ENCODE measurements around the gene ZNF488.

Gene ZNF488

DNA sequence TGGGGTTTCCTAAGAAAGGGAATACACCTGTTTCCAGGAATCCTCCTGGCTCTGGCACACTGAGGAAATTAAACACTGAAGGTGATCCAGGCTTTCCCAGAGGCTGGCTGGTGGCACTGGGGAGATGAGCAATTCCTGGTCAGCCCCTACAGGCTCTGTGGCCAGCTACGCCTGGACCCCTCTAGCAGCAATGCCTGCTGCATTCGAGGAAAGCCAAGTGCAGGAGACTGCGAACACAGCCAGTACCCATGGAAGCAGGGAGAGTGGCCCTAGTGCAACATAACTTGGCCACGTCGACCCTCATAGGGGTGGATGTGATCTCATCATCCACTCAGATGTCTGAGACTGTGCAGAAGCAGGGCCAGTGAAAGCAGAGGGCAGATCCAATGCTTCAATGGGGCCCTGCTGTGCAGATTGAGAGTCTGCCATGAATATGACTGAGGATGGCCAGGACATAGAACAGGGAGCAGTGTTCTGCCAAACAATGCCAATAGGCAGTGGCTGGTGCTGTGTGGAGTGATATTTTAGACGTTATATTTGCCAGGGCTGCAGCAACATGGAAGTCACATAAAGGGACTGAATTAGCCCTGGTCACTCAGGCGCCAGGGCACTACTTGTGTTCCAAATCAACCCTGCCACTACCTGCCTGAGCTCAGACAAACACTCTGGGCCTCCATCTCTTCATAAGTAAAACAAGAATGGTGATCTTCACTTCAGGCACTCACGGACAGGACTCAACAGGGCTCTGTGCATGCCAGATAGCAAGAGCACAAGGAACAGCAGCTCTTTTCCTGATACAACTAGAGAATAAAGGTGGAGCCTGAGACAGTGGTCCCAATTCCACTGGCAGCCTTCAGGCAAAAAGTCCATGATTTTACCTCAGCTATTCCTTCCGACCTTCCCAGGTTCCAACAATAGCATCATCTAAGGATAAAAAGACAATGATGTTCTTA lies 2.4 kb downstream of the ZNF488 start:
- no peak for DNase-seq

GRCh38 chr10:47381103-47381395 lies 3.0 kb downstream of the ZNF488 start:
- no peak for DNase-seq

- DNase-seq, result no peak
These were observed 3.6 kb downstream of the ZNF488 start for GRCh38 chr10:47380341-47381102.

DNA sequence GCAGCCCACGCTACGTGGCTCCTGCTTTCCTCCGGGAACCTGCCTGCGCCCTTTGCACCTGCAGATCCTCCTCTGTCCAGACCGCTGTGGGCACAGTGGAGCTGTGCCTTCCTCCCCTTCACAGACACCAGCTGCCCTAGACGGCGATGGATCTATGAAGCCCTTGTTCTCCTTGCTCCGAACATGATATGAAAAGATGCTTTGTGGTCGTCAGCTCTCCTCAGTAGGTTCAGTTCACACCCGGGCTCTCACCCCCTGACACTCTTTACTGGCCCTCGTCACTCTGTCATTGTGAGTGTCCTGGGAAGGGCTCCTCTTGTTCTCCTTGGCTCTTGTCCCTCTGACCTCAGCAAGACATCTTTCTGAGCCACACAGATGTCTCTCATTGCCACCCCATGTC lies 4.2 kb downstream of the ZNF488 start:
- DNase-seq, result no peak

DNA sequence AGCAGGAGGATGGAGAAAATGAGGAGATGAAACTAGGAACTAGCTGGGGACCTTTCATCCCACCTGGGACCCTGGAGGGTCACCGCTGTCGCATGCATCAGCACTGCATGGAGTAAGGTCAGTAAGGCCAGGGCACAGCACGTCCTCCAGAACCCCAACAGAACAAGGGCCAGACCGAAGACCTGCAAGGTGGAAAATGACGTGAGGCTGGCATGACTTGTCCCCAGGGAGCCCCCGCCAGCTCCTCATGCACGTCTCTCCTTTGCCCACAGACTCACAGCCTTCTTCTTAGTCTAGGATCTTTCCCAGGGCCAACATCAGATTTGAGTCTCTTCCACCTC lies 4.7 kb downstream of the ZNF488 start:
- DNase-seq, result no peak

DNA sequence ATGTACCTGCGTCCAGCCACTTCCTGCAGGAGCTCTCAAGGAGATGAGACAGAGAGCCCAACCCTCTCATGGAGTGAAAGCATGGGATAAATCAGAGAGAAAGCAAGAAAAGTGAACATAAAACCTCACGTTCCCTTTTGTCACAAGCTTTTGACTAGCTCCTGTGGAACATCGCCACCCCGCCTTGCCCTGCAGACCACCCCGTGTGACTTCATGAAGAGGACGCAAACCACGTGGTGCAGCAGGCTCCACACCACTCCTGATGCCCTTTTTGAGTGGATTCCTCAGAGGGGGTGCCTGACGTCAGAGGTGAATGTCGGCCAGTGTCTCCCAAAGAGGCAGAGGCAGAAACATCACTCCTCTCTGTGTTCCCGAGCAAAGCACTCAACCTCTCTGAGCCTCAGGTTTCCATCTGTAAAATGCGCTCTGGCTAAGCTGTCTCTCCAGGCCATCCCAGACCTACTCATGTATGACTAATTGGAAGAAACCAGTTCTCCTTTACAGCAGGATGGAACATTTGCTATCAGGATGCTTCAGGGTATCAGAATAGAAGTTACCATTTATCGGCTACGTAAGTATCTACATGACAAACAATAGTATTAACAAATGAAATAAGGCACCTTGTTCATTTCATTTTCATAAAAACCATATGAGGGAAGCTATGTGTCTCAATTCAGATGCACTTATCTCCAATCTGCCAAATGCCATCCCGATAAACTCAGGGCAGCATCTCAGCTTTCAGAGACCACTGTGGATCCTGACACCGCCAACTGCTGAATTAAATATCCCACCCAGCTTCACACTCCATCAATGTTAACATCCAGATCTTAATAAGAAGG lies 5.3 kb downstream of the ZNF488 start:
- no peak for DNase-seq

- no peak for DNase-seq
These were observed 5.9 kb downstream of the ZNF488 start for GRCh38 chr10:47378183-47378510.

GRCh38 chr10:47376522-47377220 lies 7.4 kb downstream of the ZNF488 start:
- DNase-seq, result no peak

- DNase-seq, result no peak
These were observed 9.2 kb downstream of the ZNF488 start for GRCh38 chr10:47374611-47375536.

DNA sequence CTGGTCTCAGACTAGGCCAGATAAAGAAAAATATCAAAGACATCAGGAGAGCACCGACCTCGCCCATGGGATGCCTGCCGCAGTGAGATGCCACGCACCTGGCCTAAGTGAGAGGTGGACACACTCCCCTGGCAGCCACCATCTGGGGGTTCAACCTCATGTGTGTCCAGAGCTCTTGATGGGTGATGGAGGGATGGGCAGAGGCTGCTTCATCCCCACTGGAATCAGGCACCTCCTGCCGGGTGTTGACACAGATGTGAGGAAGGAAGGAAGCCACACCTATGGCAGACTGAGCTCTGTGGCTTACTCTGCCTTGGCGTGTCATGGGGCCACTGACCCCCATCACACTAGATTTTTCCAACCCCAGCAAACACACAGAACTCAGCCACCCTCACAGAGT lies 11.4 kb downstream of the ZNF488 start:
- no peak for DNase-seq

GRCh38 chr10:47371629-47372485 lies 12.2 kb downstream of the ZNF488 start:
- DNase-seq, result no peak

DNA sequence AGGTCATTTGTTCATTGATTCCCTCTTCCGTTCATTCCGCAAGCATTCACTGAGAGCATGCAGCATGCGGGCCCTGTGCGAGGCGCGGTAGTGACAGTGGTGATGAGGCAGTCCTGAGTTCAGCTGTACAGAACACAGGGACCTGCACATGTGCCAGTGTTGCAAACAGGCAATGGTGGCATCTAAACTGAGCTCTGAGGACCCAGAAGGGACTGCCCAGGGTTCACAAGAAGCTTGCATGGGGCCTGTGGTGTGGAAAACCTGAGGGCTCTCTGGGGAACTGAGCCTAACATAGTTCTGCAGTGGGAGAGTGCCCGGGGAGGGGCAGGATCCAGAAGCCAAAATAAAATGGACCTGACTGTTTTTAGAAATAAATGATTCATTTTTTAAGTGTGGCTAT lies 13.2 kb downstream of the ZNF488 start:
- no peak for DNase-seq

- DNase-seq, result no peak
These were observed 13.9 kb downstream of the ZNF488 start for GRCh38 chr10:47370015-47370767.

- no peak for DNase-seq
These were observed 14.7 kb downstream of the ZNF488 start for GRCh38 chr10:47369251-47369894.

DNA sequence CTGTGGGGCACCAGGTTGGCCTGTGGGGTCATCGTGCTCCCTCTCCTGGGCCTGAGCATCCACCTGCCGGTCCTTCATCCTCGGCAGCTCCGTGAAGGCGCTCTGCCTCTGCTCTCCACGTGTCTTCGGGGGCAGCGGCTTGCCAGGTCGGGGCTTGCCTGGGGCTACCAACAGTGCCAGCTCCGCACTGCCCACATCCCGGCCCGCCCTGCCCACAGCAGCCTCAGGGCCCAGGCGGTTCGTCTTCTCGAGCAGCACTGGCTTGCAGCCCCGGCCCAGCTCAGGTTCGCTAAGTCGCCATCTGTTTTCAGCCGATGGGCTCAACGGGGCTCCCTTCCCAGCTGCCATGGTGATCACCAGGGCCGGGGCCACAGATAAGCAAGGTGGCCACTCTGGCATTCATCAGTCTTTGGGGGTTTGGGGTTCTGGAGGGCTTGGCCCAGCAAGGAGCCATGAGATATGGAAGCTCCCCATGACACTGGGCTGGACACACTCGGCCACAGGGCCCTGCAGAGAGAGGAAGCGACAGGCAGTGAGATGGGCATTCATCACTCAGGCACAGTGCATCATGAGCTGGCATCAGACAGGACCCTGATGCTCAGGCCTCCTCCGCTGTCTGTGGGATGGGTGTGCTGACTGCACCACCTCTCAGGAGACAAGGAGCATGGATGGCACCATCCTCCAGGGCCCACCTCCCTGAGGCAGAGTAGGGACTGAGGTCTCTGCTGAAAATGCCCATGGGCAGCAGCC lies 15.5 kb downstream of the ZNF488 start:
- DNase-seq, result no peak

GRCh38 chr10:47367646-47368045 lies 16.4 kb downstream of the ZNF488 start:
- no peak for DNase-seq

DNA sequence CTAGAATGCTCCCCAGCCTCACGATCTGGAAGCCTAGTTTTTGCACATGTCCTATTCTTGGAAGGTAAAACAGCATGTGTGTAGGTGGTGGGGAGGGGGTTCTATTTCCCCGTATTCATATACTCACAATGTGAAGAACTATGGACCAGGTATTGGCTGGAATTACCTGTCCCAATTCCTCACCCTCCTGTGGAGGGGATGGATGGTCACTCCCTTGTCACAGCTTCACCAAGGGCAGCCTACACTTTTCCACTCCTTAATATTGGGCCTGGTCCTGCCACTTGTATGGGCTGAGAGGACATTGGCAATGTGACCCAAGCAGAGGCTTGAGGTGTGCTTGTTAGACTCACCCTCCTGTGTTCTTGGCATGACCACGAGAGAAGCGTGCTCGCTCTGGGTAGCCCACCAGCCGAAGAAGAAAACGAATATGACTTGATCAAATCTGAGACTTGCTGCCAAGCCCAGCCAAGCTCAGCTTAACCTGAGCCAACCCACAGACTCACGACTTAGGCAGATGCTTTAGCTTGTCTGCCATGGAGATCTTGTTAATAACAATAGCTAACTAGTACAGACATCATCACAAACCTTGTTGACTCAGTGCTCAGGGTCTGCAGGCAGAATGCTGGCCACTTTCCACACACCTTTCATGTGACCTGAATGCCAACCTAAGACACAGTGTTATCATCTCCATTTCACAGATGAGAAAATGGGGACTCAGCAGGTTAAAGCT lies 17.2 kb downstream of the ZNF488 start:
- no peak for DNase-seq

DNA sequence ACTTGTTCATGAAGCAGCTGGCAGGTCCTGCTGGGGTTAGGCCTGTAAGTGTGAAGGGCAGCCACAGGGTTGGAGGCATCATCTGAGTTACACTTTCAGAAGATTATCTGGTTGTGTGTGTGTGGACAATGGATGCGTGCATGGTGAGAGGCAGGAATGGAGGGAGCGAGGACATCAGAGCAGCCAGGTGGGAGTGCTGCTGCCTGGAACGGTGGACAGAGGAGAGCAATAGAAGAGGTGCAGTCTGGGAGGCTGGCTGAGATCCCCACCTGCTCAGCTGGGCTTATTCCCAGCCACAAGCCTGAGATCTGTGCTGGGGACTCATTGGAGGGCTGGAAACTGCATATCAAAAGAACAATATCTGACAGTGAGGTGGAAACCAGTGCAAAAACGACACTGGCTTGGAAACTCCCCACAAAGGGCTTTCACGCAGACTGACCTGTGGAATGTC lies 17.9 kb downstream of the ZNF488 start:
- DNase-seq, result no peak
